Measurements from ENCODE around the gene S100A10.

The S100A10 gene

DNA sequence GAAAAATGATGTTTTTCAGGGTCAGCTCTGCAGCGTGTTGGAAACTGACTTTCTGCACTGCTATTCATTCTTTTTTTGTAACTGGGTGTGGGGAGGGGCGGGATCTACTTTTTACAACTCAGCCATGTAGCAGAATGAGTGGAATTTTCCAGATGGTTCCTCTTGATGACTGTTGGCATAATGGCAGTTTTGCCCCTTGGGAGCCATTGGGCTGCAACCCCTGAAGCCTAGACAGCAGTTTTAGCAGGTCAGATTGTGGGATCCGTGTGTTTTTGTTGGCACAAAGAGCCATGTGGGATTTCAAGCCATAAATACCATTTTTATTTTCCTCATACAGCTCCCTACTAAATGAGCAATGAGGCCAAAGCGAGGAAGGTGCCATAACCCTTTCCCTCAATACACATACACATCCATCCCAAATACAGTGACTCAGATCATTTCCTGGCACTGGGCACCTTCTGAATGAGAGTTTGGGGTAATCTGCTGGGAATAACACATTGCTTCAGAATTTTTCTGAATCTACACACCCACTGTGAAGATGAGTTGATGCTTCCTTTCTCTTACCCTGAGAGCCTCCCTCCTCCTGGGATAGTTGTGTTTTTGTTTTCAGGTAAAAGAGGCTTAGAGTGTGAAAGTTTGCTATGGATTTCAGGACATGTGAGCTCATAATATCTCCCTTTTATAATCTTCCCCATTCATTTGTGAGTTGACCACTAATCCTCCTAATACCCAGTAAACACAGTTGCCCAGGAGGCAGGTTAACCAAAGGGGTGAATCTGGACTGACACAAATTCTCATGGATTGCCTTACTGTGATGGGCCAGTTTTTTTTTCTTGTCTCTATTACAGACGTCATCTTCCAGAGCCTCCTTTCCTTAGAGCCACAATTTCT is 13.1 kb downstream of the S100A10 start:
- Histone ChIP-seq H3K27me3 (replicated peaks; ENCODE audit: insufficient read depth, low read length) (no peaks in the 10 kb centered on the region), H3F3A (ENCODE audit: insufficient read depth, low read length) (peaks cover 16% of the 10 kb centered on the region), H2AFZ (ENCODE audit: low read length) (no peak overlapping the region), H3K4me3 (ENCODE audit: low read length) (no peak overlapping the region), H3K9ac (ENCODE audit: low read length) (no peak overlapping the region), H3K4me1 (ENCODE audit: low read length) (peaks cover 21% of the 10 kb centered on the region), H3K9me3 (replicated peaks; ENCODE audit: insufficient read depth, low read length) (no peaks in the 10 kb centered on the region), H3K27ac (ENCODE audit: low read length) (no peak overlapping the region), H3K36me3 (replicated peaks; ENCODE audit: insufficient read depth, low read length) (no peaks in the 10 kb centered on the region), H3K79me2 (ENCODE audit: low read length) (no peaks in the 10 kb centered on the region), H4K20me1 (ENCODE audit: insufficient read depth, low read length) (no peaks in the 10 kb centered on the region), H3K4me2 (ENCODE audit: low read depth, low read length) (no peak overlapping the region), H3K9me2 (replicated peaks; ENCODE audit: insufficient read depth, low read length) (no peaks in the 10 kb centered on the region)
- DNase-seq = no peak
- TF ChIP-seq, protein P1, sequence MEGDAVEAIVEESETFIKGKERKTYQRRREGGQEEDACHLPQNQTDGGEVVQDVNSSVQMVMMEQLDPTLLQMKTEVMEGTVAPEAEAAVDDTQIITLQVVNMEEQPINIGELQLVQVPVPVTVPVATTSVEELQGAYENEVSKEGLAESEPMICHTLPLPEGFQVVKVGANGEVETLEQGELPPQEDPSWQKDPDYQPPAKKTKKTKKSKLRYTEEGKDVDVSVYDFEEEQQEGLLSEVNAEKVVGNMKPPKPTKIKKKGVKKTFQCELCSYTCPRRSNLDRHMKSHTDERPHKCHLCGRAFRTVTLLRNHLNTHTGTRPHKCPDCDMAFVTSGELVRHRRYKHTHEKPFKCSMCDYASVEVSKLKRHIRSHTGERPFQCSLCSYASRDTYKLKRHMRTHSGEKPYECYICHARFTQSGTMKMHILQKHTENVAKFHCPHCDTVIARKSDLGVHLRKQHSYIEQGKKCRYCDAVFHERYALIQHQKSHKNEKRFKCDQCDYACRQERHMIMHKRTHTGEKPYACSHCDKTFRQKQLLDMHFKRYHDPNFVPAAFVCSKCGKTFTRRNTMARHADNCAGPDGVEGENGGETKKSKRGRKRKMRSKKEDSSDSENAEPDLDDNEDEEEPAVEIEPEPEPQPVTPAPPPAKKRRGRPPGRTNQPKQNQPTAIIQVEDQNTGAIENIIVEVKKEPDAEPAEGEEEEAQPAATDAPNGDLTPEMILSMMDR (IDR thresholded peaks at IDR 0.05; ENCODE audit: low read length) = no peak
- no peak for TF ChIP-seq EZH2 (optimal IDR thresholded peaks at IDR 0.05; ENCODE audit: low read depth, low read length)
- TF ChIP-seq EZH2phosphoT487 (IDR thresholded peaks at IDR 0.05; ENCODE audit: low read length) = no peak

DNA sequence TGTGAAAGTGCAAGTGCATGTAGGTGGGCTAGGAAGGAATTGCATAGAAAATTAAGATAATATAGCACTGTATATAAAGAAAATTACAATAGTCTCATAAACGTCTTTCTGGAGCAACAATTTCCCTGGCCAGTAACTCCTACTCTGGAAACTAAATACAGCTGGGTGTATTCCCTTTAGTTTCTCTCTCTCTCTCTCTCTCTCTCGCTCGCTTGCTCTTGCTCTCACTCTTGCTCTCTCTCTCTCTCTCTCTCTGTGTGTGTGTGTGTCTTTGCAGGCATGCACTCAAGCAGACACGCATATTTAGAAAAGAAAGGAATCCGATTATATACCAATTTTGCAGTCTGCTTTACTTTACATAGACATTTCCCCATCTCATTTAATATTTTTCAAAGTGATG is 14.7 kb downstream of the S100A10 start:
- Histone ChIP-seq H3F3A (ENCODE audit: insufficient read depth, low read length) (no peaks in the 10 kb centered on the region), H3K36me3 (replicated peaks; ENCODE audit: insufficient read depth, low read length) (no peaks in the 10 kb centered on the region)

DNA sequence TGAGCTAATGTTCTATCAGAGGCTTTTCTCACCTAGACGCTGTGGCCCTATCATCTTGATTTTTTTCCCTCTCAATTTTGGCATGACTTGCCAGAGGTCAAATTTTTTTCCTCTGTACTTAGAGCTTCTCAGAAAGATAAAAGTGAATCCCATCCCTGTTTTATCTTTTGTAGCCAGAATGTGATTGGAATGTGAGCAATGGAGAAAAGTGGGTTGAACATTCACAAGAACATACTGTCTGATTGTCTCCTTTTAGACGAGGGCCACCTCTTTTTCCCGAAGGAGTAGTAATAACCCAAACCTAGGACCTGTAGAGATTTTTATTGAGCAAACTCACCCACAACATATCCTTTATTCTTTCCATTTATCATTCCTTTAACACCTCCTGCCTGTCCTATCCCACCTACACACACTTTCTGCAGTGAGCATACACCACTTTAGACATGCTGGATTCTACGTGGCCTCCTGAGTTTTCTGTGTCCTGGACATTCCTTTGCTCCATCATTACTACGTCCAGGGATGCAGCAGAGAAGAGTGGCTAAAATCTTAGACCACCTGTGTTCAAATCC is 15.9 kb downstream of the S100A10 start:
- H3K36me3 ChIP-seq (replicated peaks; ENCODE audit: insufficient read depth, low read length) = no peaks in the 10 kb centered on the region
- H3K27me3 ChIP-seq (replicated peaks; ENCODE audit: insufficient read depth, low read length) = no peaks in the 10 kb centered on the region
- no peak overlapping the region for H3K27ac ChIP-seq (ENCODE audit: low read length)
- no peak overlapping the region for H3K4me3 ChIP-seq (ENCODE audit: low read length)
- H3K9ac ChIP-seq (ENCODE audit: low read length) = no peak overlapping the region
- no peaks in the 10 kb centered on the region for H3K9me3 ChIP-seq (replicated peaks; ENCODE audit: insufficient read depth, low read length)
- H3F3A ChIP-seq (ENCODE audit: insufficient read depth, low read length) = no peaks in the 10 kb centered on the region
- H4K20me1 ChIP-seq (ENCODE audit: insufficient read depth, low read length) = no peaks in the 10 kb centered on the region
- H3K4me2 ChIP-seq (ENCODE audit: low read depth, low read length) = no peak overlapping the region
- no peaks in the 10 kb centered on the region for H3K4me1 ChIP-seq (ENCODE audit: low read length)
- TF ChIP-seq EZH2 (optimal IDR thresholded peaks at IDR 0.05; ENCODE audit: low read depth, low read length) (no peak), EZH2phosphoT487 (IDR thresholded peaks at IDR 0.05; ENCODE audit: low read length) (no peak)
- TF ChIP-seq, protein P1 (IDR thresholded peaks at IDR 0.05; ENCODE audit: low read length) = no peak
- no peaks in the 10 kb centered on the region for H3K79me2 ChIP-seq (ENCODE audit: low read length)
- DNase-seq = no peak
- H3K9me2 ChIP-seq (replicated peaks; ENCODE audit: insufficient read depth, low read length) = no peaks in the 10 kb centered on the region
- no peak overlapping the region for H2AFZ ChIP-seq (ENCODE audit: low read length)

More for the DNA sequence above, 14.7 kb downstream of the S100A10 start:
- no peak for DNase-seq
- no peak overlapping the region for H3K9ac ChIP-seq (ENCODE audit: low read length)
- H3K9me2 ChIP-seq (replicated peaks; ENCODE audit: insufficient read depth, low read length) = no peaks in the 10 kb centered on the region
- TF ChIP-seq EZH2phosphoT487 (IDR thresholded peaks at IDR 0.05; ENCODE audit: low read length) (no peak), EZH2 (optimal IDR thresholded peaks at IDR 0.05; ENCODE audit: low read depth, low read length) (no peak)
- TF ChIP-seq, protein P1 (IDR thresholded peaks at IDR 0.05; ENCODE audit: low read length) = no peak
- peaks cover 5% of the 10 kb centered on the region for H3K4me1 ChIP-seq (ENCODE audit: low read length)
- H3K9me3 ChIP-seq (replicated peaks; ENCODE audit: insufficient read depth, low read length) = no peaks in the 10 kb centered on the region
- no peak overlapping the region for H3K27ac ChIP-seq (ENCODE audit: low read length)
- H4K20me1 ChIP-seq (ENCODE audit: insufficient read depth, low read length) = no peaks in the 10 kb centered on the region
- H3K4me3 ChIP-seq (ENCODE audit: low read length) = no peak overlapping the region
- H3K27me3 ChIP-seq (replicated peaks; ENCODE audit: insufficient read depth, low read length) = no peaks in the 10 kb centered on the region
- no peak overlapping the region for H3K4me2 ChIP-seq (ENCODE audit: low read depth, low read length)
- no peak overlapping the region for H2AFZ ChIP-seq (ENCODE audit: low read length)
- H3K79me2 ChIP-seq (ENCODE audit: low read length) = no peaks in the 10 kb centered on the region

Data from MM.1S (cell line).